Ascending aorta (tissue), 1 donor: ENCODE data around the gene MAP1A. TPM values are rescaled to one million over a fixed set of nuclear protein-coding genes. Genes with fewer than 3 reads are reported as not detected.

Experiments
- total RNA-seq: library from RNA; depleted of rRNA; stranded (reverse); fragments of >200 nt; gene quantifications from one replicate; pipeline ENCODE4 v1.1.0, GENCODE V29; 2016

MAP1A gene
- total RNA-seq, 1 donor from 2014 or later = 19.9 TPM

Other genes with a start within 250 kb of the MAP1A start
- not detected for gene TGM7, start 215.4 kb upstream of the MAP1A start, total RNA-seq
- 1.2 TPM for gene LCMT2, start 187.0 kb upstream of the MAP1A start, total RNA-seq
- gene ZSCAN29, start 146.6 kb upstream of the MAP1A start, total RNA-seq = 7.8 TPM
- gene TUBGCP4, start 146.5 kb upstream of the MAP1A start, total RNA-seq = 13.4 TPM
- gene TP53BP1, start 24.5 kb upstream of the MAP1A start, total RNA-seq = 34.6 TPM
- 99.2 TPM for gene PPIP5K1, start 72.6 kb downstream of the MAP1A start, total RNA-seq
- gene CKMT1B, start 76.4 kb downstream of the MAP1A start, total RNA-seq = not detected
- gene STRC, start 101.2 kb downstream of the MAP1A start, total RNA-seq = not detected
- gene CATSPER2, start 131.2 kb downstream of the MAP1A start, total RNA-seq = 1.4 TPM
- gene CKMT1A, start 176.3 kb downstream of the MAP1A start, total RNA-seq = not detected
- gene PDIA3, start 228.8 kb downstream of the MAP1A start, total RNA-seq = 89.1 TPM